Trophoblast cell (in vitro differentiated cells and primary cell): ENCODE measurements around the gene SSH2.
A peak's percentile ranks its signal among the peaks of the same experiment; 100 is the strongest.

Experiments used
- DNase-seq, 2 donors: peaks; one replicate each; pipeline ENCODE4 v3.0.0-alpha.2; 2016
- H2AFZ ChIP-seq: 2 replicates; pipeline ENCODE4 v1.6.1; 2013; ENCODE audit warnings: low read length, moderate library complexity, mild to moderate bottlenecking; ENCODE audit not compliant: insufficient read depth, poor library complexity
- H2AK5ac ChIP-seq: 2 replicates; pipeline ENCODE4 v1.6.1; 2013; ENCODE audit warnings: mild to moderate bottlenecking, low read length
- H2BK120ac ChIP-seq: 2 replicates; pipeline ENCODE4 v1.6.1; 2013; ENCODE audit warnings: low read length, mild to moderate bottlenecking, moderate library complexity; ENCODE audit not compliant: insufficient read depth, poor library complexity
- H2BK12ac ChIP-seq: 2 replicates; pipeline ENCODE4 v1.6.1; 2013; ENCODE audit warnings: mild to moderate bottlenecking, low read length, moderate library complexity
- H2BK5ac ChIP-seq: 2 replicates; pipeline ENCODE4 v1.6.1; 2013; ENCODE audit warnings: low read length, low read depth, moderate library complexity, mild to moderate bottlenecking; ENCODE audit not compliant: poor library complexity
- H3K14ac ChIP-seq: 2 replicates; pipeline ENCODE4 v1.6.1; 2013; ENCODE audit warnings: mild to moderate bottlenecking, low read length
- H3K18ac ChIP-seq: 2 replicates; pipeline ENCODE4 v1.6.1; 2013; ENCODE audit warnings: mild to moderate bottlenecking, low read length
- H3K23ac ChIP-seq: 2 replicates; pipeline ENCODE4 v1.6.1; 2013; ENCODE audit warnings: low read length
- H3K27ac ChIP-seq: 2 replicates; pipeline ENCODE4 v1.5.1; 2013; ENCODE audit warnings: low read depth, mild to moderate bottlenecking, inconsistent platforms, low read length, moderate library complexity
- H3K27me3 ChIP-seq: 2 replicates; pipeline ENCODE4 v1.6.1; 2013; ENCODE audit warnings: inconsistent platforms, mild to moderate bottlenecking, low read length, moderate library complexity; ENCODE audit not compliant: insufficient read depth
- H3K36me3 ChIP-seq, 2 experiments: 1 replicate in 1 of 2; 2 replicates in 1 of 2; pipeline ENCODE4 v1.6.1; 2013; ENCODE audit warnings: low read length in 2 of 2, mild to moderate bottlenecking in 2 of 2, moderate library complexity in 1 of 2; ENCODE audit not compliant: insufficient read depth in 2 of 2, control insufficient read depth in 1 of 2
- H3K4ac ChIP-seq: 2 replicates; pipeline ENCODE4 v1.6.1; 2013; ENCODE audit warnings: low read depth, mild to moderate bottlenecking, low read length, moderate library complexity
- H3K4me1 ChIP-seq, 2 experiments: 1 replicate in 1 of 2; 2 replicates in 1 of 2; pipeline ENCODE4 v1.6.1; 2013; ENCODE audit warnings: low read length in 2 of 2, mild to moderate bottlenecking in 2 of 2, moderate library complexity in 1 of 2; ENCODE audit not compliant: insufficient read depth in 2 of 2, control insufficient read depth in 1 of 2
- H3K4me2 ChIP-seq: 2 replicates; pipeline ENCODE4 v1.6.1; 2013; ENCODE audit warnings: inconsistent platforms, mild to moderate bottlenecking, low read length, moderate library complexity
- H3K4me3 ChIP-seq: 2 replicates; pipeline ENCODE4 v1.5.1; 2013; ENCODE audit warnings: mild to moderate bottlenecking, low read depth, low read length, inconsistent platforms
- H3K79me1 ChIP-seq: one replicate; pipeline ENCODE4 v1.6.1; 2013; ENCODE audit warnings: low read length
- H3K79me2 ChIP-seq: 2 replicates; pipeline ENCODE4 v1.6.1; 2013; ENCODE audit warnings: low read length, mild to moderate bottlenecking; ENCODE audit not compliant: control insufficient read depth, insufficient read depth, poor library complexity
- H3K9ac ChIP-seq: 2 replicates; pipeline ENCODE4 v1.6.1; 2013; ENCODE audit warnings: mild to moderate bottlenecking, low read length
- H3K9me3 ChIP-seq: 2 replicates; pipeline ENCODE4 v1.6.1; 2013; ENCODE audit warnings: low read depth, mild to moderate bottlenecking, control low read depth, inconsistent platforms, low read length; ENCODE audit not compliant: insufficient read depth
- H4K12ac ChIP-seq: 2 replicates; pipeline ENCODE4 v1.6.1; 2013; ENCODE audit warnings: low read depth, mild to moderate bottlenecking, low read length, moderate library complexity
- H4K8ac ChIP-seq: 2 replicates; pipeline ENCODE4 v1.6.1; 2013; ENCODE audit warnings: low read depth, mild to moderate bottlenecking, low read length, moderate library complexity
- H4K91ac ChIP-seq: one replicate; pipeline ENCODE4 v1.6.1; 2013; ENCODE audit warnings: low read depth, mild to moderate bottlenecking, low read length, moderate library complexity
- WGBS: extraction: QIAGEN DNeasy Blood & Tissue Kit; methylation state at CpG from one replicate; pipeline ENCODE4 v1.1.7; 2013; ENCODE audit warnings: missing lambda C conversion rate; ENCODE audit not compliant: insufficient read length, insufficient coverage; ENCODE audit errors: extremely low coverage; 5-methylcytosine and 5-hydroxymethylcytosine counted together

SSH2 gene

DNA sequence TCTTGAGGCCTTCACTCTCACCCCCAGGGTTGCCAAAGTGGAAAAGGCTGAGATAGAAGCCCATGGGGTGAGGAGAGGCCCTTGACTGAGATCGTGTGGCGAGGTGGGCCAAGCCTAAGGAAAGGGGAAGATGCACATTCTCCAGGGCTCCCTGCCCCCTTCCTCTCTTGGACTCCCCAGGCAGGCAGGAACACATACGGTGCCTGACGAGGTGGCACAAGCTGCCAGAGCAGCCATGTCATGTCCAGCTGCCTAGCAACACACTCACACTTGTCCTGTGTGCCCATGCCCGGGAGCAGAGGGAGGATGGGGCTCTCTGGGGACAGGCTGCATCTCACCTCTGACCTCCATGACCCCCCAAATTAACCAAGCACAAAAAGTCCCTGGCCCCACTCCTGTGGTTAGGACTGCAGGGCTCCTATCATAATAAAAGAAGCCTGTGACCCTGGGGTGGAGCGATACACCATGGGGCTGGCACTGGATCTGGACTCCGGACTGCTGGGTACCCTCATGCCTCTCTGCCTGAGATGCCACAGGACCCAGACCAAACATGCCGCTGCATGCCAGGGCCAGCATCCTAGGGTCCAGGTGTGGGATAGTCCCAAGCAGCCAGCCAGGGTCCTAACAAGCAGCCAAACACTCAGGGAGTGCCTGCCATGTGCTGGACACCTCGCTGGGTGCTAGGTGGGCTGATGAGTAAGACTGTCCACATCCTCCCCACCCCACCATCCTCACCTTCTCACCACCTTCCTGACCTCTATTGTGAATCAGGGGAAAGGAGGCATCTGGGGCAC, 343.2 kb downstream of the SSH2 start:
- H3K18ac ChIP-seq = peak overlapping the region; percentile 15
- peaks cover 14 to 15% of the 10 kb centered on the region in 2 experiments for H3K36me3 ChIP-seq
- DNase-seq = no peak
- no peak overlapping the region for H3K27ac ChIP-seq
- no CpG with 5 or more reads among the region's 9 CpGs for WGBS
- H3K4me2 ChIP-seq = no peak overlapping the region
- H3K23ac ChIP-seq = no peak overlapping the region
- no peak overlapping the region for H3K9ac ChIP-seq
- no peaks in the 10 kb centered on the region for H3K27me3 ChIP-seq
- no peaks in the 10 kb centered on the region for H3K9me3 ChIP-seq
- no peak overlapping the region for H3K4ac ChIP-seq
- H2AK5ac ChIP-seq = no peak overlapping the region
- no peak overlapping the region for H2BK120ac ChIP-seq
- no peak overlapping the region for H4K12ac ChIP-seq
- H3K79me2 ChIP-seq = peaks cover 9% of the 10 kb centered on the region
- peaks cover 7% of the 10 kb centered on the region for H3K79me1 ChIP-seq
- H4K8ac ChIP-seq = no peak overlapping the region
- H3K4me1 ChIP-seq = peaks cover 24 to 31% of the 10 kb centered on the region in 2 experiments
- H4K91ac ChIP-seq = no peak overlapping the region
- H2BK5ac ChIP-seq = no peak overlapping the region
- no peak overlapping the region for H2BK12ac ChIP-seq
- H3K14ac ChIP-seq = no peak overlapping the region
- H2AFZ ChIP-seq = no peak overlapping the region
- H3K4me3 ChIP-seq = peak overlapping the region; percentile 3

DNA sequence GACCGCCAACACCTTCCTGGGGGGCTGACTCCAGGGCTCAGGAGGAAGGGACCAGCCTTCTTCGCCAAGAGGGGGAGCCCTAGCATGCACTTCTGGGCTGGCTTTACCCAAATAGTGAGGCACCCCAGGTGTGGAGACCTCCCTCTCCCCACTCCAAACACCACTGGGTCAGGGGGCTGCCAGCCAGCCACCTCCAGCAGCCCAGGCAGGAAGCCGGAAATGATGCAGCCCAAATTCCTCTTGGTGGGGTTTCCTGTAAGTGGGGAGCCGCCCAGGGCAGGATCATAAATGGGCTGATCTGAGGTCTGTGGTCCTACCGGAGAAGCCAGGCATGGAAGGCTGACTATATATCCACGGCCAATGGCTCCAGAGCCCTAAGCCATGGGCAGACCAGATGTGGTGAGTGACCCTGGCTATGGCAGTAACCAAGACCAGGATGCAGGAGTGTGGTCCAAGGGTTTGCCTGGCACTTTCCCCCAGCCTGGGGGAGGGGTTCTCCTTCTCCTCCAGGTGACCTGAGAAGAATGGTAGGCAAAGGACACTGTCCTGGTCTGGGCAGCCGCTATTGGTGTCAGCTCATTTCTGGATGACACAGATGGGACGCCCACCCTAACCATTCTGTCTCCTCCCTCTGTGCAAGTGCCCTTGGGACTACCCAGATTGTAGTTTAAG, 344.8 kb downstream of the SSH2 start:
- H3K27me3 ChIP-seq = no peaks in the 10 kb centered on the region
- H2AFZ ChIP-seq = no peak overlapping the region
- WGBS = no CpG with 5 or more reads among the region's 8 CpGs
- no peaks in the 10 kb centered on the region for H3K9me3 ChIP-seq
- no peak overlapping the region for H3K14ac ChIP-seq
- H4K91ac ChIP-seq = no peak overlapping the region
- H3K4ac ChIP-seq = no peak overlapping the region
- H3K36me3 ChIP-seq = peaks cover 24 to 25% of the 10 kb centered on the region in 2 experiments
- H2AK5ac ChIP-seq = no peak overlapping the region
- H3K79me2 ChIP-seq = peaks cover 9% of the 10 kb centered on the region
- H3K4me2 ChIP-seq = no peak overlapping the region
- H3K4me1 ChIP-seq = peaks cover 15 to 21% of the 10 kb centered on the region in 2 experiments
- no peak overlapping the region for H2BK120ac ChIP-seq
- no peak overlapping the region for H2BK5ac ChIP-seq
- H4K12ac ChIP-seq = no peak overlapping the region
- H3K23ac ChIP-seq = no peak overlapping the region
- no peak overlapping the region for H4K8ac ChIP-seq
- H3K4me3 ChIP-seq = no peak overlapping the region
- DNase-seq = no peak
- peaks cover 5% of the 10 kb centered on the region for H3K79me1 ChIP-seq
- H3K9ac ChIP-seq = no peak overlapping the region
- no peak overlapping the region for H3K27ac ChIP-seq
- no peak overlapping the region for H2BK12ac ChIP-seq
- H3K18ac ChIP-seq = no peak overlapping the region

DNA sequence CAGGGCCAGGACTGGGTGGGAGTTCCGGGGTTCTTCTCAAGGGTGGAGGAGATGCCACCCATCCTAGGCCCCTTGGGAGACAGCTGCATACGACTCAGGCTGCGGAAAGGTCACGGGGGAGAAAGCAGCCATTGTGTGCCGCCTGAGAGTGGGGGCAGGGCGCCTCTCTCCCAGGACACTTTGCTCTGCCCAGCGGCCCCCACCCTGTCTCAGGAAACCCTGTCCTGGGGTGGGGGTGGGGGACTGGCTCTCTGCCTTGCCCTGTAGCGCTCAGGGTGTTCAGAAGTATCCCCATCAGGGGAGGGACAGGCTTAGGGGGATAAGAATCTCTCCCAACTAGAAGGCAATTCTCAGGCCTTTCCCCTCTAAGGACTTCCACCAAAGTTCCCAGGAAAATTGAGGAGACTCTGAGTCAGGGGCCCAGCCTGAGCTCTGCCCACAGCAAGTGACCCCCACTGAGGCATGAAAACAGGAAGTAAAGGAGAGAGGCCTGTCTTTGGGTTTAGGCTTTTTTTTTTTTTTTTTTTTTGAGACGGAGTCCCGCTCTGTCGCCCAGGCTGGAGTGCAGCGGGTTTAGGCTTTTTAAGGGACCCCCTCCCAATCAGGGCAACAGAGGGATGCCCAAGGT, 345.5 kb downstream of the SSH2 start:
- Histone ChIP-seq H3K27me3 (no peaks in the 10 kb centered on the region), H2BK120ac (no peak overlapping the region), H3K9me3 (no peaks in the 10 kb centered on the region), H3K36me3 (peaks cover 24 to 31% of the 10 kb centered on the region in 2 experiments), H3K79me1 (peaks cover 2% of the 10 kb centered on the region), H3K79me2 (peaks cover 8% of the 10 kb centered on the region), H3K14ac (no peak overlapping the region), H3K4me2 (no peak overlapping the region), H4K12ac (no peak overlapping the region), H4K91ac (no peak overlapping the region), H3K23ac (no peak overlapping the region), H3K4ac (no peak overlapping the region), H2BK5ac (no peak overlapping the region), H3K9ac (no peak overlapping the region), H2AK5ac (no peak overlapping the region), H4K8ac (no peak overlapping the region), H3K18ac (no peak overlapping the region), H2BK12ac (no peak overlapping the region), H3K4me1 (peaks cover 11 to 16% of the 10 kb centered on the region in 2 experiments), H2AFZ (no peak overlapping the region), H3K27ac (no peak overlapping the region), H3K4me3 (no peak overlapping the region)
- no peak for DNase-seq
- WGBS = no CpG with 5 or more reads among the region's 12 CpGs

DNA sequence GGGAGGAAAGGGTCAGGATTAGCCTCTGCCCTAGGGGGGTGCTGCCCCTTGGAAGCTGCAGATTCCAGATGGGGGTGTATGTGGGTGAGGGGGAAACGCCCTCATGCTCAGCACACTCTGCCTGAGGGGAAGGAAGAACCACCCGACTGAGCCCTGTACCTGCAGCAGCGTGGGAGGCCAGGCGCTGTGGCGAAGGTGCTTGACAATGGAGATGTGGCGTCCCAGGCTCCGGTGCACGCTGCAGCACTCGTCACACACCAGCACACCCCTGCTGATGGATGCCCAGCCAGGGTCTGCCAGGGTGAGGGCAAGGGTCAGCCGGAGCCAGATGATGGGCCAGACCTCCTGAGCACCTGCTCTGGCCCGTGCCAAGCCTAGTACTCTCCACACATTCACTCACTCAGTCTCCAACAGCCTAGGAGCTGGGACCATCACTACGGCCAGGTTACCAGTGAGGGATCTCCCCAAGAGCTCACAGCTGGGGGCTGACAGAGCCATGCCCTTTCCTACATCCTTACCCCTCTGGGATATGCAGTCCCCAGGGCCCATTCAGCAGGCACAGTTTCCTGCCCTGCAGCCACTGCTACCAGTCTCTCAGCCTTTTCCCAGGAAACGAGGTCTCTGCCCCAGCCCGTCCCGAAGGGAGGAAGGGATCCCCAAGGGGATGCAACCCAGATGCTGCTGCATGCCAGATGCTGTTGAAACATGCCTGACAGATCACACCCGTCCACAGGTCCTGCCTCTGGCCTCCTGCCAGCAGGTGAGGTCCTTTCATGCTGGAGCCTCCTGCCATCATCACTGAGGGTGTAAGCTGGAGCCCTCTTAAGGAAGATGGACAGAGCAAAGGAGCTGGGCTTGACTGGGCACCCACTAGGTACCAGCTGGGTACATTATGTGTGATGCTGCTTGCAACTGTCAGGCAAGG, 346.4 kb downstream of the SSH2 start:
- no CpG with 5 or more reads among the region's 16 CpGs for WGBS
- H4K91ac ChIP-seq = no peak overlapping the region
- no peak overlapping the region for H3K4ac ChIP-seq
- no peak overlapping the region for H3K4me2 ChIP-seq
- no peak overlapping the region for H2BK12ac ChIP-seq
- no peak overlapping the region for H3K9ac ChIP-seq
- H3K23ac ChIP-seq = no peak overlapping the region
- DNase-seq = no peak
- H3K18ac ChIP-seq = no peak overlapping the region
- H2BK120ac ChIP-seq = no peak overlapping the region
- H3K4me3 ChIP-seq = no peak overlapping the region
- H3K14ac ChIP-seq = no peak overlapping the region
- H2AFZ ChIP-seq = no peak overlapping the region
- H3K9me3 ChIP-seq = no peaks in the 10 kb centered on the region
- H3K79me1 ChIP-seq = peaks cover under 1% of the 10 kb centered on the region
- H2BK5ac ChIP-seq = no peak overlapping the region
- H3K79me2 ChIP-seq = peaks cover 6% of the 10 kb centered on the region
- no peaks in the 10 kb centered on the region for H3K27me3 ChIP-seq
- H4K8ac ChIP-seq = no peak overlapping the region
- H2AK5ac ChIP-seq = no peak overlapping the region
- no peak overlapping the region for H3K27ac ChIP-seq
- peaks cover 27 to 33% of the 10 kb centered on the region in 2 experiments for H3K36me3 ChIP-seq
- H4K12ac ChIP-seq = no peak overlapping the region
- H3K4me1 ChIP-seq = peaks cover 9 to 14% of the 10 kb centered on the region in 2 experiments
